Activated naive CD8-positive, alpha-beta T cell treated with anti-CD3 and anti-CD28 coated beads, Interleukin-2, amount 50 U/mL, for 16 hours (primary cell): ENCODE data around the gene SMPD3.

Source experiments
- DNase-seq: peaks from one replicate; pipeline ENCODE4 v3.0.0-alpha.2; 2020; ENCODE audit warnings: low read depth, low spot score

The SMPD3 gene

GRCh38 chr16:68472581-68472980 is 24.3 kb upstream of the SMPD3 start:
- no peak for DNase-seq

- DNase-seq, result no peak
These were observed 22.3 kb upstream of the SMPD3 start for GRCh38 chr16:68470461-68471150.

- DNase-seq, result no peak
These were observed 21.6 kb upstream of the SMPD3 start for GRCh38 chr16:68469796-68470460.

- no peak for DNase-seq
These were observed 20.5 kb upstream of the SMPD3 start for GRCh38 chr16:68468842-68469241.

GRCh38 chr16:68466174-68466573 is 17.9 kb upstream of the SMPD3 start:
- DNase-seq, result no peak

GRCh38 chr16:68463904-68464303 is 15.6 kb upstream of the SMPD3 start:
- no peak for DNase-seq

GRCh38 chr16:68460067-68460466 is 11.8 kb upstream of the SMPD3 start:
- DNase-seq, result no peak

GRCh38 chr16:68459457-68459856 is 11.1 kb upstream of the SMPD3 start:
- DNase-seq, result no peak

- no peak for DNase-seq
These were observed 10.2 kb upstream of the SMPD3 start for GRCh38 chr16:68458551-68458950.

- no peak for DNase-seq
These were observed 9.8 kb upstream of the SMPD3 start for GRCh38 chr16:68458101-68458500.

- DNase-seq, result no peak
These were observed 7.3 kb upstream of the SMPD3 start for GRCh38 chr16:68455631-68456030.

- DNase-seq, result no peak
These were observed 6.7 kb upstream of the SMPD3 start for GRCh38 chr16:68454920-68455435.

- DNase-seq, result no peak
These were observed 5.5 kb upstream of the SMPD3 start for GRCh38 chr16:68453816-68454215.

GRCh38 chr16:68452176-68452575 is 3.9 kb upstream of the SMPD3 start:
- DNase-seq, result no peak

GRCh38 chr16:68451676-68452075 is 3.4 kb upstream of the SMPD3 start:
- no peak for DNase-seq

GRCh38 chr16:68450741-68451255 is 2.5 kb upstream of the SMPD3 start:
- no peak for DNase-seq

- no peak for DNase-seq
These were observed 502 bp downstream of the SMPD3 start for GRCh38 chr16:68447653-68448359.

- DNase-seq, result no peak
These were observed 1.3 kb downstream of the SMPD3 start for GRCh38 chr16:68446681-68447652.

GRCh38 chr16:68445458-68445857 is 2.9 kb downstream of the SMPD3 start:
- no peak for DNase-seq

- DNase-seq, result no peak
These were observed 4.2 kb downstream of the SMPD3 start for GRCh38 chr16:68444056-68444657.

GRCh38 chr16:68436581-68436980 is 11.7 kb downstream of the SMPD3 start:
- DNase-seq, result no peak
